Activated naive CD8-positive, alpha-beta T cell (primary cell): Measurements from ENCODE around the gene TMEM190.
"Not testable (repeated sequence)": the region's sequence is repeated elsewhere in the genome, so short reads cannot be mapped to it uniquely, and the experiment has no call there.

Experiments used
- H3K27ac Mint-ChIP-seq: one replicate; pipeline ENCODE4 v1.8.0; 2021; ENCODE audit warnings: mixed read lengths
- H3K27me3 Mint-ChIP-seq: one replicate; pipeline ENCODE4 v1.8.0; 2021; ENCODE audit warnings: mixed read lengths
- H3K36me3 Mint-ChIP-seq: one replicate; pipeline ENCODE4 v1.8.0; 2021; ENCODE audit warnings: mixed read lengths
- H3K4me1 Mint-ChIP-seq: one replicate; pipeline ENCODE4 v1.8.0; 2021; ENCODE audit warnings: low read depth, mixed read lengths
- H3K4me3 Mint-ChIP-seq: one replicate; pipeline ENCODE4 v1.8.0; 2021; ENCODE audit warnings: mild to moderate bottlenecking, mixed read lengths
- H3K9me3 Mint-ChIP-seq: one replicate; pipeline ENCODE4 v1.8.0; 2021; ENCODE audit warnings: low read depth, mixed read lengths

TMEM190 gene

GRCh38 chr19:55387736-55388497, 11.3 kb downstream of the TMEM190 start:
- H3K4me3 Mint-ChIP-seq, result peak overlapping the region; percentile 98
- H3K27me3 Mint-ChIP-seq, result no peaks in the 10 kb centered on the region
- no peaks in the 10 kb centered on the region for H3K9me3 Mint-ChIP-seq
- H3K36me3 Mint-ChIP-seq, result peaks cover 11% of the 10 kb centered on the region
- H3K4me1 Mint-ChIP-seq, result peaks cover 46% of the 10 kb centered on the region
- peak overlapping the region; percentile 99 for H3K27ac Mint-ChIP-seq

GRCh38 chr19:55389386-55390317, 13.0 kb downstream of the TMEM190 start:
- Mint-ChIP-seq H3K27ac (peak overlapping the region; percentile 72), H3K9me3 (no peaks in the 10 kb centered on the region), H3K36me3 (peaks cover 11% of the 10 kb centered on the region), H3K4me1 (peaks cover 38% of the 10 kb centered on the region), H3K4me3 (peak overlapping the region; percentile 98), H3K27me3 (no peaks in the 10 kb centered on the region)

- no peaks in the 10 kb centered on the region for H3K27me3 Mint-ChIP-seq
- H3K36me3 Mint-ChIP-seq, result peaks cover 11% of the 10 kb centered on the region
- peak overlapping the region; percentile 77 for H3K27ac Mint-ChIP-seq
- H3K4me1 Mint-ChIP-seq, result peaks cover 35% of the 10 kb centered on the region
- peak overlapping the region; percentile 73 for H3K4me3 Mint-ChIP-seq
- H3K9me3 Mint-ChIP-seq, result no peaks in the 10 kb centered on the region
Observed at GRCh38 chr19:55390461-55390880, 13.8 kb downstream of the TMEM190 start.

GRCh38 chr19:55391191-55391670, 14.6 kb downstream of the TMEM190 start:
- Mint-ChIP-seq H3K4me3 (no peak overlapping the region), H3K36me3 (peaks cover 8% of the 10 kb centered on the region), H3K27ac (peak overlapping the region; percentile 16), H3K4me1 (peaks cover 35% of the 10 kb centered on the region), H3K9me3 (no peaks in the 10 kb centered on the region), H3K27me3 (no peaks in the 10 kb centered on the region)

- Mint-ChIP-seq H3K4me3 (no peak overlapping the region), H3K36me3 (peaks cover 2% of the 10 kb centered on the region), H3K27me3 (no peaks in the 10 kb centered on the region), H3K27ac (peak overlapping the region; percentile 16), H3K9me3 (no peaks in the 10 kb centered on the region), H3K4me1 (peaks cover 34% of the 10 kb centered on the region)
Observed at GRCh38 chr19:55391702-55392615, 15.3 kb downstream of the TMEM190 start.

- H3K27me3 Mint-ChIP-seq, result no peaks in the 10 kb centered on the region
- H3K27ac Mint-ChIP-seq, result no peak overlapping the region
- H3K36me3 Mint-ChIP-seq, result peaks cover 2% of the 10 kb centered on the region
- no peaks in the 10 kb centered on the region for H3K9me3 Mint-ChIP-seq
- peaks cover 30% of the 10 kb centered on the region for H3K4me1 Mint-ChIP-seq
- H3K4me3 Mint-ChIP-seq, result no peak overlapping the region
Observed at GRCh38 chr19:55392820-55393761, 16.5 kb downstream of the TMEM190 start.

GRCh38 chr19:55398200-55398925, 21.7 kb downstream of the TMEM190 start:
- Mint-ChIP-seq H3K4me3 (no peak overlapping the region), H3K27me3 (no peaks in the 10 kb centered on the region), H3K9me3 (no peaks in the 10 kb centered on the region), H3K36me3 (no peaks in the 10 kb centered on the region), H3K4me1 (peaks cover 7% of the 10 kb centered on the region), H3K27ac (no peak overlapping the region)

- Mint-ChIP-seq H3K4me1 (peaks cover 10% of the 10 kb centered on the region), H3K9me3 (no peaks in the 10 kb centered on the region), H3K27me3 (no peaks in the 10 kb centered on the region), H3K36me3 (no peaks in the 10 kb centered on the region), H3K27ac (peak overlapping the region; percentile 22), H3K4me3 (no peak overlapping the region)
Observed at GRCh38 chr19:55400281-55401087, 23.9 kb downstream of the TMEM190 start.

- not testable (repeated sequence) for H3K27me3 Mint-ChIP-seq, H3K9me3 Mint-ChIP-seq, H3K27ac Mint-ChIP-seq, H3K4me3 Mint-ChIP-seq, H3K36me3 Mint-ChIP-seq
- peaks cover 19% of the 10 kb centered on the region for H3K4me1 Mint-ChIP-seq
Observed at GRCh38 chr19:55401390-55401789, 24.8 kb downstream of the TMEM190 start.

GRCh38 chr19:55402509-55402908, 25.9 kb downstream of the TMEM190 start:
- no peaks in the 10 kb centered on the region for H3K27me3 Mint-ChIP-seq
- no peak overlapping the region for H3K27ac Mint-ChIP-seq
- no peak overlapping the region for H3K4me3 Mint-ChIP-seq
- H3K36me3 Mint-ChIP-seq, result peaks cover 3% of the 10 kb centered on the region
- H3K4me1 Mint-ChIP-seq, result peaks cover 23% of the 10 kb centered on the region
- no peaks in the 10 kb centered on the region for H3K9me3 Mint-ChIP-seq

GRCh38 chr19:55405638-55406037, 29.0 kb downstream of the TMEM190 start:
- Mint-ChIP-seq H3K9me3 (peaks cover 3% of the 10 kb centered on the region), H3K4me1 (peaks cover 29% of the 10 kb centered on the region), H3K36me3 (peaks cover 3% of the 10 kb centered on the region), H3K4me3 (peak overlapping the region; percentile 89), H3K27me3 (no peaks in the 10 kb centered on the region), H3K27ac (no peak overlapping the region)

- Mint-ChIP-seq H3K9me3 (peaks cover 3% of the 10 kb centered on the region), H3K4me3 (peak overlapping the region; percentile 89), H3K27ac (peak overlapping the region; percentile 28), H3K4me1 (peaks cover 29% of the 10 kb centered on the region), H3K36me3 (peaks cover 3% of the 10 kb centered on the region), H3K27me3 (no peaks in the 10 kb centered on the region)
Observed at GRCh38 chr19:55406091-55406825, 29.6 kb downstream of the TMEM190 start.
